ENCODE results near the gene TUBB4B.

DNA sequence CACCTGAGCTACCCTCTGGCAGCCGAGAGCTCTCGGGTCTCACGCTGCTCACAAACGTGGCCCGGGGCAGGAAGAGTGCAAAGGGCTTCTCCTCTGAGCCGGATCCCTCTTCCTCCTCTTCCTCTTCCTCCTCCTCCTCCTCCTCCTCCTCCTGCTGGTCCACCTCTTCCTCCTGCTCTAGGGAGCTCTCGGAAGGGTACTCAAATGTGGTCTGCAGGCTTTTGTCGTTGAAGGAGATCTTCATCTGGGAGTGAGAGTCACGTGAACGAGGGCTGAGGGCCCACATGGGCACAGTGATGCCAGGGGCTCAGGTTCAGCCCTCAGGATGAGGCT lies 48.7 kb upstream of the TUBB4B start:
- TF ChIP-seq, protein P1, sequence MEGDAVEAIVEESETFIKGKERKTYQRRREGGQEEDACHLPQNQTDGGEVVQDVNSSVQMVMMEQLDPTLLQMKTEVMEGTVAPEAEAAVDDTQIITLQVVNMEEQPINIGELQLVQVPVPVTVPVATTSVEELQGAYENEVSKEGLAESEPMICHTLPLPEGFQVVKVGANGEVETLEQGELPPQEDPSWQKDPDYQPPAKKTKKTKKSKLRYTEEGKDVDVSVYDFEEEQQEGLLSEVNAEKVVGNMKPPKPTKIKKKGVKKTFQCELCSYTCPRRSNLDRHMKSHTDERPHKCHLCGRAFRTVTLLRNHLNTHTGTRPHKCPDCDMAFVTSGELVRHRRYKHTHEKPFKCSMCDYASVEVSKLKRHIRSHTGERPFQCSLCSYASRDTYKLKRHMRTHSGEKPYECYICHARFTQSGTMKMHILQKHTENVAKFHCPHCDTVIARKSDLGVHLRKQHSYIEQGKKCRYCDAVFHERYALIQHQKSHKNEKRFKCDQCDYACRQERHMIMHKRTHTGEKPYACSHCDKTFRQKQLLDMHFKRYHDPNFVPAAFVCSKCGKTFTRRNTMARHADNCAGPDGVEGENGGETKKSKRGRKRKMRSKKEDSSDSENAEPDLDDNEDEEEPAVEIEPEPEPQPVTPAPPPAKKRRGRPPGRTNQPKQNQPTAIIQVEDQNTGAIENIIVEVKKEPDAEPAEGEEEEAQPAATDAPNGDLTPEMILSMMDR (conservative IDR thresholded peaks at IDR 0.05; ENCODE audit: low read depth in 2 of 2), result no peak
- no peak for TF ChIP-seq POLR2AphosphoS5 (IDR thresholded peaks at IDR 0.05; ENCODE audit: low read depth)
- no peak for TF ChIP-seq REST (IDR thresholded peaks at IDR 0.05; ENCODE audit: unreplicated experiment)
- no peak for TF ChIP-seq EZH2 (IDR thresholded peaks at IDR 0.05; ENCODE audit: low read depth, unreplicated experiment)
- no peak for TF ChIP-seq EZH2phosphoT487 (IDR thresholded peaks at IDR 0.05; ENCODE audit: unreplicated experiment)
- TF ChIP-seq JUNB (IDR thresholded peaks at IDR 0.05; ENCODE audit: unreplicated experiment), result no peak
- TF ChIP-seq ZNF331 (CRISPR knock-in tag; IDR thresholded peaks at IDR 0.05; ENCODE audit: low read depth), result no peak
- no peak for TF ChIP-seq NANOG (IDR thresholded peaks at IDR 0.05; ENCODE audit: borderline replicate concordance)
- no peak for TF ChIP-seq ETS1 (IDR thresholded peaks at IDR 0.05)
- no peak for TF ChIP-seq STAT1 (IDR thresholded peaks at IDR 0.05; ENCODE audit: unreplicated experiment)
- TF ChIP-seq CREB1 (CRISPR knock-in tag; IDR thresholded peaks at IDR 0.05; ENCODE audit: low read depth), result no peak
- no peak for TF ChIP-seq ZNF114 (CRISPR knock-in tag; IDR thresholded peaks at IDR 0.05)
- no peak for TF ChIP-seq ZNF462 (CRISPR knock-in tag; IDR thresholded peaks at IDR 0.05)

Data from GM23338 (cell line).